Inflammatory macrophage treated with lipopolysaccharide for 1 hour (primary cell): Measurements from ENCODE around the gene PHTF2.

ENCODE experiments used
- DNase-seq, 2 donors: peaks; one replicate each; pipeline ENCODE4 v3.0.0-alpha.2; 2020 to 2022

Gene PHTF2

DNA sequence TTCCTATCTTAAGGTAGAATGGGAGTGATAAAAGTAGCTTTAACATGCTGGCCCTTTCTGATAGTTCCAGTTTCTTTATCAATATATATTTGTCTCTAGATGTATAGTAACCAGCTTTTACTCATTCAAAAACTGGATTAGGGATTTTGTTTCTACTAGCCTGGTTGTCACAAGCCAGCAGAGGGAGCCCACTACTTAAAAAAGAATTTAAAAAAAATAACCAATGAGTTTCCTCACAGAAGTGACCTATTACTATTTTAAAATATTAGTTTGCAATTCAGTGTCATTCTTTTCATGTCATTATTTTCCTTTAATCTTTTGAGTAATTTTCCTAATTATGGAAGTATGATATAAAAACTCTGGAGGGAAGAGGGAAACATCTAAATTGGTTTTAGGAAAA, 142.1 kb downstream of the PHTF2 start:
- peak; percentile 25 to 45 for DNase-seq

- no peak for DNase-seq
Measured at GRCh38 chr7:77942431-77942830, 143.9 kb downstream of the PHTF2 start.

- no peak for DNase-seq
Measured at GRCh38 chr7:77944183-77945182, 145.9 kb downstream of the PHTF2 start.

DNA sequence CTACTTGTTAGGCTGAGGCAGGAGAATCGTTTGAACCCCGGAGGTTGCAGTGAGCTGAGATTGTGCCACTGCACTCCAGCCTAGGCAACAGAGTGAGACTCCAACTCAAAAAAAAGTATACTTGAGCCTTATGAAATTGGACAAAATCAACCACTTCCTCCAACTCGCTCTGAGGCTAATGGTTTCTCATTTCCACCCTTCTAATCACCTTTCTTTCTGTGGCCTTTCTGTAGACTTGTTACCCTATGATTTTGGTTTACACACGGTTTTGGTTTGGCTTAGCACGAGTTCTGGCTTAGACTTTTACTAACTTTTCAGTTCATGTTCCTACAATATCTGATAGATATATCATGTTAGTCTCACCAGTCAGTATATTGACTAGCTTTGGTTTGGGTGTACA, 152.0 kb downstream of the PHTF2 start:
- no peak for DNase-seq

- no peak for DNase-seq
Measured at GRCh38 chr7:77954773-77955555, 156.4 kb downstream of the PHTF2 start.

DNA sequence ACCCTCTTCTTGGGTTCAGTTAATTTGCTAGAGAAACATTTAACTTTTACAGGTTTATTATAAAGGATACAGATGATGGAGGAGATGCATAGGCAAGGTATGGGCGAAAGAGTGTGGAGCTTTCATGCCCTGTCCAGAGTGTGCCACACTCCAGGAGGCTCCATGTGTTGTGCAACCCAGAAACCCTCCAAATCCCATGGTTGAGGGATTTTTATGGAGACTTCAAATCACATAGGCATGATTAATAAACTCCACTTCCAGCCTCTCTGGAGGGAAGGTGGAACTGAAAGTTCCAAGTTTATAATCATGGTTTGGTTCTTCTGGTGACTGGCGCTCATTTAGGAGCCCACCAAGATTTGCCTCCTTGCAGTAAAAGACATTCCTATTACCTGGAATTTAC, 159.9 kb downstream of the PHTF2 start:
- no peak for DNase-seq

GRCh38 chr7:77959080-77959479, 160.5 kb downstream of the PHTF2 start:
- no peak for DNase-seq

GRCh38 chr7:77960336-77960735, 161.8 kb downstream of the PHTF2 start:
- no peak for DNase-seq

- DNase-seq = no peak
Measured at GRCh38 chr7:77967429-77967828, 168.9 kb downstream of the PHTF2 start.

DNA sequence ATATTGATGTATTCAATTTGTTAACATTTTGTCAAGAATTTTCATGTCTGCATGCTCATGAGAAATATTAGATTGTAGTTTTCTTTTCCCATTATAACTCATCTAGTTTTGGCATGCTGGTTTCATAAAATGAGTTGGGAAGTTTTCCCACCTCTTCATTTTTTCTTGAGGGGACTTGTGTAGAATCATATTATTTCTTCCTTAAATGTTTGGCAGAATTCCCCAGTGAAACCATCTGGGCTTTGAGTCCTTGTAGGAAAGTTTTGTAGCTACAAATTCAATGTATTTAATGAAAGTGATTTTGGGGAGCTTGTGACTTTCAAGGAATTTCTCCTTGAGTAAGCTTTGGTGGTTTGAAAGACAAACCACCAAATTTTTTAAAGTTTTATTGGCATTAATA, 173.2 kb downstream of the PHTF2 start:
- no peak for DNase-seq

DNA sequence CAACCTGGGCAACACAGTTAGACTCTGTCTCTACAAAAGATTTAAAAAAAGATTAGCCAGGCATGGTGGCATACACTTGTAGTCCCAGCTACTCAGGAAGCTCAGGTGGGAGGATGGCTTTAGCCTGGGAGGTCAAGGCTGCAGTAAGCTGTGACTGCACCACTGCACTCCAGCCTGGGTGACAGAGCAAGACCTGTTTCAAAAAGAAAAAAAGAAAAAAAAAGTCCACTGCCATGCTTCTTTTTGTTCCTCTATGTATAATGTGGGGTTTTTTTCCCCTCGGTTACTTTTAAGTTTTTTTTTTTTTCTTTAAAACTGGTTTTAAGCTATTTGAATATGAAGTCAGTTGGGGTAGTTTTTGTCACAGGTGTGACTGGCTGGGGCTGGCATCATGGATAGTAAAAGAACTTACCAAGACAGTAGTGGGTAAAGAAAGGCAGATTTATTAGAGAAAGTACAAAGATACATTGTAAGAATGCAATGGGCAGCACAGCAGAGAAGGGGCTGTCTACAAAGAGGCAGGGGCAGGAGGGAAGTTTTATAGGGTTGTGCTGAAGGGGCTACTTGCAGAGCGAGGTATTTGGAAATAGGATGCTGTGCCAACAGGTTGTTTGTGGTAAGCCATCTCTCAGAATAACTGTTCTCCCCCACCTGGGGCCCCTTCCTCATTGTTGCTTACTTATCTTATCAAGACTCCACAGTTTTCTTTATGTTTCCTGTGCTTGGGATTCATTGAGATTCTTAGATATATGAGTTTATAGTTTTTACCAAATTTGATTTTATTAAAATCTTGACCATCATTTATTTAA, 177.3 kb downstream of the PHTF2 start:
- no peak for DNase-seq

DNA sequence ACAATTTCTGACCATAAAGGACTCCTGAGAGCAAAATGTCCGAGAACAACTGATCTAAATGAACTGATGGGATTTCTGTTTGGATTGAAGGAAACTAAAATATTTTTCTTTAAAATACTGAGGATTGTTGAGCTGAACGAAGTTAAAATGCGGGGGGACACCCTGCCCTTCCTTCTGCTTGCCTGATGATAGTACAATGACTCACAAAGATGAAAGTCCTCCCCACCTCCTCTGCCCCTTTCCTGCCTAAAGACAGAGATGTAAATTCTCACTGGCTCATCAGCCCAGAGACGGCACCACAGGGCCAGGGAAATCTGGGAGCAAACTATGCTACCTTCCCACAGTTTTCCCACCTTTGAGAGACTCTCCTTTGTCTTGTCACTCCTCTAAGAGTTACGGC, 180.6 kb downstream of the PHTF2 start:
- DNase-seq = no peak

DNA sequence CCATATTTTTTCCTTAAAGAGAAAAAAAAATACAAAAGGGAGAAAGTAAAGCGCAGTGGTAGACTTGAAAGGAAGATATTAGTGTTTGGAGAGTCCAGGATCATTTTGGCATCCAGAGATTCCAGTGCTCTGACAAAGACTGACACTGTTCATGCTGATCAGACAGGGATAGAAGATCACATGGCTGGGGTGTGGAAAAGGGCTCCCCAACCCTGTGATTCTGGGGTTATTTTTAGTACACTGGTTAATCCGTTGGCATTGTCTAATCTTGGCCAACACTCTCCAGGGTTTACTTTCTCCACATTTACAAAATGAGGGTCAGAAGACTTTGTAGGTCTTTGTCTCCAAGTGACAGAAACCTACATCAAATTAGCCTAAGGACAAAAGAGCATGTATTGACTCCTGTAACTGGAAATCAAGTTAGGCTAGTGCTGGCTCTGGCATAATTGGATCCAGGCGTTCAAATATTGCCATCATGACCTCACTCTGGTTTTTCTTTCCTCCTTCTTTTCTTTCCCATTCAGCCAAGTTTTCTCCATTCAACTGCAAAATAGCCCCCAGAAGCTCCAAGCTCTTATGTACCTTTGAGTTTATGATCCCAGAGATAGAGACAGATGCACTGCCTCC, 181.6 kb downstream of the PHTF2 start:
- DNase-seq = no peak

DNA sequence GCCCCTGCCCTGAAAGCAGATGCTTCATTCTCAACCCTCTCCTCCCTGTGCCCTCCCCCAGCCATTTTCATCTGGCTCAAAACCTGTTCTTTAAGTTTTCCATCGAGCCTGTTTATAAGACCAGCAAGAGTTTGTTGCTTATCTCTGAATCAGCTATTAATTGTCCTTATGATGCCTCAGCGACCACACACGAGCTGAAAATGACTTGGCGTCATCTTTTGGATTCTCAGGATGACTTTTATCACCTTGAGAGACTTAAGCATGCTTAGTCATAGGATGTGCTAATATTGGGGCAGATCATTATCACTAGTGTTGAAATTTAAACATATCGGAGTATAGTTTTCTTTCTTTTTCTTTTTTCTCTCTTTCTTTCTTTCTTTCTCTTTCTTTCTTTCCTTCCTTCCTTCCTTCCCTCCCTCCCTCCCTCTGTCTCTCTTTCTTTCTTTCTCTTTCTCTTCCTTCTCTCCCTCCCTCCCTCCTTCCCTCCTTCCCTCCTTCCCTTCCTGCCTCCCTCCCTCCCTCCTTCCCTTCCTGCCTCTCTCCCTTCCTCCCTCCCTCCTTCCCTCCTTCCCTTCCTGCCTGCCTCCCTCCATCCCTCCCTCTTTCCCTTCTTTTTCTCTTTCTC, 184.5 kb downstream of the PHTF2 start:
- no peak for DNase-seq

DNA sequence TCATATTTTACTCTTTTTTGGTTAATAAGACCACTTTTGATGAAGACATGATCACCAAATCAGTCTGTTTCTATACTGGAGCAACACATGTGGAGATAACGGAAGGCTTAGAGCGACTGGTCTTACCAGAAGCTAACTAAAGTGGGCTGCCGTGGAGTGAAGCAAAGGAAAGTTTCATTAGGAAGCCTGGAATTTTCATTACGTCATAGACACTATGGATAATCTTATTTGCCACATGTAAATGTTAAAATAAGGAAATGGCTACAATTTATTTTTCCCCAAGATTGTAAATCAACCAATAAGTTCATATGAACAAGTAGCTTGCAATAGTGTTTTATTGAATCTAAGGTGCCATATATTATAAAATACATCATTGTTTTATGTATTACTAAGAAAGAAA, 185.4 kb downstream of the PHTF2 start:
- no peak for DNase-seq

DNA sequence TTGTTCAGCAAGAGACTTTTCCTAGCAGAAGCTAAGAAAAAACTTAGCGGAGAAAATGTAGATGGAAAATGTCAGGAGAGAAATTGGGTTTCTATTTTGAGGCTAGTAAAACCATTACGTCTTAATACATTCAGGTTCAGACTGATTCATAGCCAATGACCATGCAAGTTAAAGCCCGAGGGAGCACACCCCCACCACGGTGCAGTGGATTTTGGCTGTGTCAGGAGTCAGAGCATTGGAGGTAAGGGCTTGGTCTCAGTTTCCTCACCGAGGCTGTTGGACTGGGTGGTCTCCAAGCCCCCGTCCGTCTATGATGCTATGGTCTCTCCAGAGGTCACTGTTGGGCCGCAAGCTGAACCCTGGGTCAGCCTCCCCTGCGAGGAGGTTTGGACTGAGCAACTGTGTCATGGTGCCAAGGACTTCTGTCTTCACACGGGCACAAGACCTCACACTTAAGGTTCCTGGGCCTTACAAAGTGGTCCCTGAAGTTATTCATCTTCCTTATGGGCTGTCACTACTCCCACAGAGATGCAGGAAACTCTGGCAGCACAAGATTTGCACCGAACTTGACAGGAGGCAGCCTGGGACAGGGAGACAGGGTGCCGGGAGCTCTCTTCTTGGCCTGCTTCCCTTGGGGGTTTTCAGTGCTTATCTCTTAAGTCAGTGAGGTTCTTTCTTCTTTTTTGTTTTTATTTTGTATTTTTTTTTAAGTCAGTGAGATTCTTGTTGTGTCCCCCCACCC, 186.8 kb downstream of the PHTF2 start:
- no peak for DNase-seq

DNA sequence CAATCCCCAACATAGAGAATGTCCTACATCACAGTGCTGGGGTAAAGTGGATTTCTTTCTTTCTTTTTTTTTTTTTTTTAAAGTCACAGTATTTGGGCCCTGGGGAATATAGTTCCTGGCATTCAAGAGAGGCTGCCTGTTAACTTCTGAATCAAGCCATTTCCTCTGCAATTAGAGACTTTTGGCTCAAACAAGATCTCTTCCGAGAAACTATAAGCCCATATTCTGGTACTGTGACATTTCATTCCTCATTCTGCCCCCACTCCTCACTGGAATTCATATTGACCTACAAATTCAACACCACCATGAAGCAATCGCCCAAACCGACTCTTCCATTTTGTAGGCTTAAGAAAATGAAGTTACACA, 187.4 kb downstream of the PHTF2 start:
- DNase-seq = no peak

GRCh38 chr7:77989981-77990566, 191.5 kb downstream of the PHTF2 start:
- DNase-seq = peak; percentile 5 to 13

DNA sequence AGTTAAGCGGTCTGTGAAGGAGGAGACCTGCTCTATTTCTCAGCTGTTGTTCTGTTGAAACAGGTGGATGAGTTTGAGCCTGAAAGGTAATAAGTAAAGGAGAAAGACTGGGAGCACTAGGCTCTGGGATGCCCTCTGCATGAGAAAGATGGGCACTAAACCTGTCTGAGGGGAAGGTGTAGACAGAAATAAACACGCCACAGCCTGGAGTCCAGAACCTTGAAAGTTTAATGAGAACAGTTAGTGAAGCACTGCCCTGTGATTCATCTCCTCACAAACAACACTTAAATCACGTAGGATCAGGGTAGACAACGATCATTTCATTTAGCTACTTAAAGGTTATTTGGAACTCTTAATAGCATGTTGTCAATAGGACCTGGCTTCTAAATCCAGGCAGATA, 193.1 kb downstream of the PHTF2 start:
- no peak for DNase-seq

GRCh38 chr7:77993838-77994237, 195.3 kb downstream of the PHTF2 start:
- DNase-seq = no peak

DNA sequence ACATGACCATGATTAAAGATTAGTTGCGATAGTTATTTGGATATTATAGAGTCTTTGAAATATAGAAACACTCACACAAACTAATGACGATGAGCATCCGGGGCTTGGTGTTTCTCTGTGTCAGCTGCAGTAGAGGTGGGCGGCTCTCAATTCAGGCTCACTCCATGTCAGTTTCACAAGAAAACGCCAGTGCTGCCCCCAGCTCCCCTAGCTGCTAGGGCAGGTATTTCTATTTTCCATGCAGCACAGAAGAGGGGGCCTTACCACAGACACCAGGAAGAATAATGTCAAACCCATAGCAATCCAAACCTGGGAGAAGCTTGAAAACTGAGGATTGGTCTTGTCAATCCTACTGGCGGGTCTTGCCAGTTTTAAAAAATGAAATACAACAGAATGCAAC, 197.1 kb downstream of the PHTF2 start:
- DNase-seq = no peak
